Measurements from ENCODE around the gene PLD3.

PLD3 gene

DNA sequence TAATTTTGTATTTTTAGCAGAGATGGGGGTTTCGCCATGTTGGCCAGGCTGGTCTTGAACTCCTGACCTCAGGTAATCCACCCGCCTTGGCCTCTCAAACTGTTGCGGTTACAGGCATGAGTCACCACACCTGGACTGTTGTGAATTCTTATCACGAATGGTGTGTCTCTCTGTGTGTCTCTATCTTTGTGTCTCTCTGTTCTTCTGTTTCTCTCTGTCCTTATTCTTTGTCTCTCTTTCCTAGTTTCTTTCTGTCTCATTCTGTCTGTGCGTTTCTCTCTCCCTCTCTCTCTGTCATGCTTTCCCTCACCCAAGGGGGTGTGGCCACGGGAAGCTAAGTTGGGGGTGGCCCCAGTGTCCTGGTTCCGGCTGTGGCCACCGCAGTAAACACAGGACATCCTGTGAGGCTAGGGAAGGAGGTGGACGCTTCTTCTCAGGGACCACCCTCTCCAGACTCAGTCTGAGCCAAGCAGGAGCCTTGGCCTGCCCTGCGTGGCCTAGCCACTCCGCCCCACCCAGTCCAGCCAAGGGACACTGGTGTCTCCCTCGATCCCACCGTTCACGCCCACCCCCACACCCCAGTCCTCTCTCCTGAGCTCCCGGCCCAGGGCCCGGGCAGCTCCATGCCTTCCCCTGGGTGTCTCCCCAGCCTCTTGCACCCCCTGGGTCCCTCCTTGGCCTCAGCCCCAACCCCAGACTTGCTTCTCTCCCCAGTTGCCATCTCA lies 68.6 kb downstream of the PLD3 start:
- H3K27ac Mint-ChIP-seq: no peak overlapping the region
- no peak for DNase-seq
- H3K36me3 Mint-ChIP-seq (ENCODE audit: low read depth): no peaks in the 10 kb centered on the region
- no peak overlapping the region for H3K4me3 Mint-ChIP-seq
- H3K4me1 Mint-ChIP-seq: peaks cover 22% of the 10 kb centered on the region
- no peaks in the 10 kb centered on the region for H3K9me3 Mint-ChIP-seq
- no peak for ATAC-seq
- peaks cover 2% of the 10 kb centered on the region for H3K27me3 Mint-ChIP-seq

DNA sequence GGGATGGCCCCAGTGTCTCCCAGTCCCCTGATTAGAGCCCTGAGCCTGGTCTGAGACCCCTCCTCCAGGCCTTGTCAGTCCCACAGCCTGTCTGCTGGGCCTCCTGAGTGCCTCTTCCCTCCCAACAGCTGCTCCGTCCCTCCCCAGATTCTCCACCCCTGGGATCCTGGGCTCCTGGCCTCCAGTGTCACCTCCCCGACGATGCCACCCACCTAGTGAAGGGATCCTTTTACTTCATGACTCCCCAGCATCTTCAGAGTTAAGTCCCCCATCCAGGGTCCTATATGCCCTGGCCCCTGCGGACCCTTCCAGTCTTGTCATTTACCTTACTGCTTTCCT lies 69.1 kb downstream of the PLD3 start:
- ATAC-seq: no peak
- Mint-ChIP-seq H3K27ac (no peak overlapping the region), H3K36me3 (ENCODE audit: low read depth) (peaks cover 4% of the 10 kb centered on the region), H3K4me3 (no peak overlapping the region), H3K9me3 (no peaks in the 10 kb centered on the region), H3K4me1 (peaks cover 27% of the 10 kb centered on the region), H3K27me3 (peaks cover 2% of the 10 kb centered on the region)
- no peak for DNase-seq

GRCh38 chr19:40418040-40418439 lies 69.5 kb downstream of the PLD3 start:
- no peak for DNase-seq
- H3K27ac Mint-ChIP-seq: no peak overlapping the region
- H3K4me1 Mint-ChIP-seq: peaks cover 27% of the 10 kb centered on the region
- H3K27me3 Mint-ChIP-seq: peaks cover 2% of the 10 kb centered on the region
- H3K9me3 Mint-ChIP-seq: no peaks in the 10 kb centered on the region
- no peak overlapping the region for H3K4me3 Mint-ChIP-seq
- ATAC-seq: no peak
- H3K36me3 Mint-ChIP-seq (ENCODE audit: low read depth): peaks cover 4% of the 10 kb centered on the region

DNA sequence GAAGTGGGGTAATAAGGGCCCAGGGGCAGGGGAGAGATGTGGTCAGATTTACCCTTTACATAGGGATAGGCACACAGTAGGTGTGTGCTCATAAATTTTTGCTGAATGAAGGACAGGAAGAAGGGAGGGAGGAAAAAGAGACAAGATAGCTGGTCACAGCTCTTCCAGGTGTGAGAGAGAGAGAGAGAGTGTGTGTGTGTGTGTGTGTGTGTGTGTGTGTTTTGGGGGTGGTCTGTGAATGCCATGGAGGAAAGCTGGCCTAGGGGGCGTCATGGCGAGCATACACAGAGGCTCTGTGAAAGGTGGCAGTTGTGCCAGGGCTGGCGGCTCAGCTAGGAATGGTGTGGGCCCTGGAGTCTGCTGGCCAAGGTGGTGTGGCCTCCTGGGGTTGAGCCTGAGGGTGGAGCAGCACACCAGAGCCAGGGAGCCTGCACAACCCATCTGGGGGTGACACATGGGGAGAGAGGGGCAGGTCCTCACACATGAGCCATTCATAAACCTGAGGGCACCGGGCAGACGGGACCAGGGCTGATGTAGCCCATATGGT lies 70.6 kb downstream of the PLD3 start:
- Mint-ChIP-seq H3K27me3 (no peaks in the 10 kb centered on the region), H3K36me3 (ENCODE audit: low read depth) (peaks cover 4% of the 10 kb centered on the region), H3K27ac (no peak overlapping the region), H3K9me3 (no peaks in the 10 kb centered on the region), H3K4me3 (no peak overlapping the region), H3K4me1 (peaks cover 26% of the 10 kb centered on the region)
- ATAC-seq (no peak), DNase-seq (no peak)

GRCh38 chr19:40419780-40420179 lies 71.3 kb downstream of the PLD3 start:
- peak overlapping the region; percentile 27 for H3K4me3 Mint-ChIP-seq
- DNase-seq: no peak
- no peak for ATAC-seq
- no peaks in the 10 kb centered on the region for H3K9me3 Mint-ChIP-seq
- H3K36me3 Mint-ChIP-seq (ENCODE audit: low read depth): peaks cover 8% of the 10 kb centered on the region
- no peak overlapping the region for H3K27ac Mint-ChIP-seq
- H3K4me1 Mint-ChIP-seq: peaks cover 31% of the 10 kb centered on the region
- no peaks in the 10 kb centered on the region for H3K27me3 Mint-ChIP-seq

DNA sequence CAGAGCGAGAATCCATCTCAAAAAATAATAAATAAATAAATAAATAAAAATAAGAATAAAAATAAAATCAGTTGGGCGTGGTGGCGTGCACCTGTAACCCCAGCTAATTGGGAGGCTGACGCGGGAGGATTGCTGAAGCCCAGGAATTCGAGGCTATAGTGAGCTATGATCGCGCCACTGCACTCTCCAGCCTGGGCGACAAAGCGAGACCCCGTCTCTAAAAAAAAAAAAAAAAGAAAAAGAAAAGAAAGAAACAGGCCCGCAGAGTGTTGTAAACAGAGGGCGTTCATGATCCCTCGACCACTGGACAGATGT lies 71.9 kb downstream of the PLD3 start:
- Mint-ChIP-seq H3K36me3 (ENCODE audit: low read depth) (peaks cover 11% of the 10 kb centered on the region), H3K4me1 (peaks cover 31% of the 10 kb centered on the region), H3K9me3 (no peaks in the 10 kb centered on the region), H3K27ac (peak overlapping the region; percentile 87), H3K4me3 (peak overlapping the region; percentile 80), H3K27me3 (no peaks in the 10 kb centered on the region)
- DNase-seq (no peak), ATAC-seq (no peak)

GRCh38 chr19:40420766-40421765 lies 72.6 kb downstream of the PLD3 start:
- peaks cover 2% of the 10 kb centered on the region for H3K27me3 Mint-ChIP-seq
- peak overlapping the region; percentile 87 for H3K27ac Mint-ChIP-seq
- peaks cover 14% of the 10 kb centered on the region for H3K36me3 Mint-ChIP-seq (ENCODE audit: low read depth)
- no peaks in the 10 kb centered on the region for H3K9me3 Mint-ChIP-seq
- peak; percentile 54 for ATAC-seq
- H3K4me3 Mint-ChIP-seq: peak overlapping the region; percentile 80
- peak; percentile 82 for DNase-seq
- H3K4me1 Mint-ChIP-seq: peaks cover 33% of the 10 kb centered on the region

- H3K36me3 Mint-ChIP-seq (ENCODE audit: low read depth): peaks cover 14% of the 10 kb centered on the region
- H3K9me3 Mint-ChIP-seq: no peaks in the 10 kb centered on the region
- H3K27me3 Mint-ChIP-seq: peaks cover 2% of the 10 kb centered on the region
- DNase-seq (no peak), ATAC-seq (no peak)
- H3K4me1 Mint-ChIP-seq: peaks cover 32% of the 10 kb centered on the region
- H3K27ac Mint-ChIP-seq: peak overlapping the region; percentile 73
- peak overlapping the region; percentile 80 for H3K4me3 Mint-ChIP-seq
Measured at GRCh38 chr19:40421993-40422747, 73.7 kb downstream of the PLD3 start.

- peaks cover 2% of the 10 kb centered on the region for H3K27me3 Mint-ChIP-seq
- H3K36me3 Mint-ChIP-seq (ENCODE audit: low read depth): peaks cover 14% of the 10 kb centered on the region
- H3K4me3 Mint-ChIP-seq: peak overlapping the region; percentile 80
- H3K4me1 Mint-ChIP-seq: peaks cover 30% of the 10 kb centered on the region
- no peaks in the 10 kb centered on the region for H3K9me3 Mint-ChIP-seq
- ATAC-seq (no peak), DNase-seq (no peak)
- H3K27ac Mint-ChIP-seq: peak overlapping the region; percentile 31
Measured at GRCh38 chr19:40422748-40423566, 74.5 kb downstream of the PLD3 start.

DNA sequence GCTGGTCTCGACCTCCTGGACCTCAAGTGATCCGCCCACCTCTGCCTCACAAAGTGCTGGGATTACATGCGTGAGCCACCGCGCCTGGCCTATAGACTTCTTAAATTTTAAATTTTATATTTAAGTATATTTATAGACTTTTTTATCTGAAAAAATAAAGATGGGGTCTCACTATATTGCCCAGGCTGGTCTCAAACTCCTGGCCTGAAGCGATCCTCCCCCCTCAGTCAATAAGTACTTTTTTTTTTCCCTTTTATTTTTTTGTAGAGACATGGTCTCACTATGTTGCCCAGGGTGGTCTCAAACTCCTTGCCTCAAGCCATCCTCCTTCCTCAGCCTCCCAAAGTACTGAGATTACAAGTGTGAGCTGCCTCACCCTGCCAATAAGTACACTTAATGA lies 75.4 kb downstream of the PLD3 start:
- H3K27ac Mint-ChIP-seq: peak overlapping the region; percentile 95
- peak overlapping the region; percentile 96 for H3K4me3 Mint-ChIP-seq
- no peak for DNase-seq
- ATAC-seq: no peak
- peaks cover 2% of the 10 kb centered on the region for H3K27me3 Mint-ChIP-seq
- H3K9me3 Mint-ChIP-seq: no peaks in the 10 kb centered on the region
- peaks cover 14% of the 10 kb centered on the region for H3K36me3 Mint-ChIP-seq (ENCODE audit: low read depth)
- H3K4me1 Mint-ChIP-seq: peaks cover 30% of the 10 kb centered on the region

GRCh38 chr19:40424637-40425449 lies 76.3 kb downstream of the PLD3 start:
- Mint-ChIP-seq H3K27ac (peak overlapping the region; percentile 95), H3K4me1 (peaks cover 30% of the 10 kb centered on the region), H3K4me3 (peak overlapping the region; percentile 96), H3K9me3 (no peaks in the 10 kb centered on the region), H3K36me3 (ENCODE audit: low read depth) (peaks cover 14% of the 10 kb centered on the region), H3K27me3 (peaks cover 2% of the 10 kb centered on the region)
- DNase-seq (no peak), ATAC-seq (no peak)

- Mint-ChIP-seq H3K27me3 (peaks cover 2% of the 10 kb centered on the region), H3K4me1 (peaks cover 28% of the 10 kb centered on the region), H3K9me3 (no peaks in the 10 kb centered on the region), H3K4me3 (peak within 1 kb of the TSS; percentile 96), H3K27ac (peak within 1 kb of the TSS; percentile 95), H3K36me3 (ENCODE audit: low read depth) (peaks cover 14% of the 10 kb centered on the region)
- DNase-seq (peak; percentile 100), ATAC-seq (peak; percentile 90)
Measured at GRCh38 chr19:40425450-40426287, 77.2 kb downstream of the PLD3 start, which contains the start of gene SERTAD1. Gene SERTAD1 (minus strand): TSS chr19:40425992. CDS start chr19:40423546, 2,446 bp downstream.
